ENCODE measurements around the gene SRBD1. TPM values are rescaled to one million over a fixed set of nuclear protein-coding genes. Genes with fewer than 3 reads are reported as not detected.

SRBD1 gene
- total RNA-seq, 3 donors from 2014 or later (not counting 1 experiment from before 2014, with no cell fraction given): 34.5 to 40.0 (median 38.8) TPM

GRCh38 chr2:45518546-45518945 is 92.5 kb downstream of the SRBD1 start:
- DNase-seq: no peak
- WGBS (ENCODE audit: insufficient coverage): 100% methylated on average over 1 of the region's 2 CpGs
- no peaks in the 10 kb centered on the region for H3K4me1 ChIP-seq (ENCODE audit: control insufficient read depth, insufficient read depth, low read length)

GRCh38 chr2:45510701-45511420 is 100.2 kb downstream of the SRBD1 start:
- Histone ChIP-seq H3K27ac (ENCODE audit: low read length) (no peak overlapping the region), H3K27me3 (ENCODE audit: control insufficient read depth, insufficient read depth, low read length) (no peaks in the 10 kb centered on the region), H3K4me3 (ENCODE audit: low read length) (no peak overlapping the region), H3K36me3 (ENCODE audit: control insufficient read depth, insufficient read depth, low read length) (peaks cover 5% of the 10 kb centered on the region), H3K4me1 (ENCODE audit: control insufficient read depth, insufficient read depth, low read length) (no peaks in the 10 kb centered on the region), H3K9me3 (ENCODE audit: control insufficient read depth, insufficient read depth, low read length) (no peaks in the 10 kb centered on the region)
- Mint-ChIP-seq H3K27me3 (ENCODE audit: low read depth in 2 of 2) (no peaks in the 10 kb centered on the region), H3K9me3 (no peaks in the 10 kb centered on the region), H3K4me3 (no peak overlapping the region), H3K36me3 (no peaks in the 10 kb centered on the region), H3K27ac (no peak overlapping the region), H3K4me1 (peaks cover 25 to 28% of the 10 kb centered on the region in 2 donors)
- ATAC-seq (no peak), DNase-seq (no peak)
- intact Hi-C loops (cut with micrococcal nuclease): no loop called here
- TF ChIP-seq CTCF (IDR thresholded peaks at IDR 0.05): no peak
- 85% methylated on average over 8 of the region's 9 CpGs for WGBS (ENCODE audit: insufficient coverage)

More at GRCh38 chr2:45518546-45518945, 92.5 kb downstream of the SRBD1 start:
- no peaks in the 10 kb centered on the region for H3K27me3 Mint-ChIP-seq (ENCODE audit: low read depth in 2 of 2)
- no peak for TF ChIP-seq CTCF (IDR thresholded peaks at IDR 0.05)
- H3K4me3 Mint-ChIP-seq: no peak overlapping the region
- no peak overlapping the region for H3K27ac ChIP-seq (ENCODE audit: low read length)
- no peaks in the 10 kb centered on the region for H3K27me3 ChIP-seq (ENCODE audit: control insufficient read depth, insufficient read depth, low read length)
- intact Hi-C loops (cut with micrococcal nuclease): no loop called here
- H3K36me3 Mint-ChIP-seq: no peaks in the 10 kb centered on the region
- no peaks in the 10 kb centered on the region for H3K9me3 ChIP-seq (ENCODE audit: control insufficient read depth, insufficient read depth, low read length)
- no peaks in the 10 kb centered on the region for H3K9me3 Mint-ChIP-seq
- no peak for ATAC-seq
- peaks cover 3% of the 10 kb centered on the region for H3K36me3 ChIP-seq (ENCODE audit: control insufficient read depth, insufficient read depth, low read length)
- peaks cover 10% of the 10 kb centered on the region in 2 donors for H3K4me1 Mint-ChIP-seq
- H3K4me3 ChIP-seq (ENCODE audit: low read length): no peak overlapping the region
- no peak overlapping the region for H3K27ac Mint-ChIP-seq

DNA sequence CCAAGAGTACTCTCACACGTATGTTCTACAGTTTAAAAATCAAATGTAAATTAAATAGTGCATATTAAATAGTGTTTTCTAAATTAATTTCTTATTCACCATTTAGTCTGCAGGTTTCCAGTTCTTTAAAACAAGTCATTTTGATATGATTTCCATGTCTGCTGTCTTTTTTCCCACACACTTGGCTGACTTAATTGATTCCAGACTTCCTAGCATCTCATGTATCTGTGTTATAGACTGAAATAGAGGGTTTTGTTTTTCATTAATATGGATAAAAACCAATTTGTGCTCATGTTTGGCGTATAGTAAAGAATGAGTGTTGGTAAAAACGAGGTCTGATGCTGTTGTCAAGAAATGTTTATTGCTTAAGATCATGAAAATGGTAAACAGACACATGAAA is 104.3 kb downstream of the SRBD1 start:
- Mint-ChIP-seq H3K4me3 (no peak overlapping the region), H3K36me3 (no peaks in the 10 kb centered on the region), H3K9me3 (no peaks in the 10 kb centered on the region), H3K27ac (no peak overlapping the region), H3K4me1 (peaks cover 11 to 15% of the 10 kb centered on the region in 2 donors), H3K27me3 (ENCODE audit: low read depth in 2 of 2) (no peaks in the 10 kb centered on the region)
- no peak overlapping the region for H3K27ac ChIP-seq (ENCODE audit: low read length)
- H3K27me3 ChIP-seq (ENCODE audit: control insufficient read depth, insufficient read depth, low read length): no peaks in the 10 kb centered on the region
- H3K4me1 ChIP-seq (ENCODE audit: control insufficient read depth, insufficient read depth, low read length): no peaks in the 10 kb centered on the region
- no peak for TF ChIP-seq CTCF (IDR thresholded peaks at IDR 0.05)
- no peak for ATAC-seq
- WGBS (ENCODE audit: insufficient coverage): 97% methylated on average over 2 of the region's 3 CpGs
- H3K36me3 ChIP-seq (ENCODE audit: control insufficient read depth, insufficient read depth, low read length): peaks cover 5% of the 10 kb centered on the region
- no peak overlapping the region for H3K4me3 ChIP-seq (ENCODE audit: low read length)
- DNase-seq: no peak
- H3K9me3 ChIP-seq (ENCODE audit: control insufficient read depth, insufficient read depth, low read length): no peaks in the 10 kb centered on the region
- intact Hi-C loops (cut with micrococcal nuclease): no loop called here

GRCh38 chr2:45505138-45505537 is 105.9 kb downstream of the SRBD1 start:
- no peaks in the 10 kb centered on the region for H3K9me3 Mint-ChIP-seq
- intact Hi-C loops (cut with micrococcal nuclease): no loop called here
- peaks cover 11% of the 10 kb centered on the region in 2 donors for H3K4me1 Mint-ChIP-seq
- peaks cover 6% of the 10 kb centered on the region for H3K9me3 ChIP-seq (ENCODE audit: control insufficient read depth, insufficient read depth, low read length)
- H3K27ac Mint-ChIP-seq: no peak overlapping the region
- no peaks in the 10 kb centered on the region for H3K36me3 Mint-ChIP-seq
- ATAC-seq (no peak), DNase-seq (no peak)
- H3K27ac ChIP-seq (ENCODE audit: low read length): no peak overlapping the region
- no peak overlapping the region for H3K4me3 ChIP-seq (ENCODE audit: low read length)
- no peaks in the 10 kb centered on the region for H3K4me1 ChIP-seq (ENCODE audit: control insufficient read depth, insufficient read depth, low read length)
- no peak for TF ChIP-seq CTCF (IDR thresholded peaks at IDR 0.05)
- H3K27me3 ChIP-seq (ENCODE audit: control insufficient read depth, insufficient read depth, low read length): no peaks in the 10 kb centered on the region
- WGBS (ENCODE audit: insufficient coverage): 100% methylated on average over 1 of the region's 1 CpG
- H3K36me3 ChIP-seq (ENCODE audit: control insufficient read depth, insufficient read depth, low read length): peaks cover 2% of the 10 kb centered on the region
- H3K27me3 Mint-ChIP-seq (ENCODE audit: low read depth in 2 of 2): no peaks in the 10 kb centered on the region
- no peak overlapping the region for H3K4me3 Mint-ChIP-seq
